ENCODE measurements around the gene KIZ.

The KIZ gene, protein sequence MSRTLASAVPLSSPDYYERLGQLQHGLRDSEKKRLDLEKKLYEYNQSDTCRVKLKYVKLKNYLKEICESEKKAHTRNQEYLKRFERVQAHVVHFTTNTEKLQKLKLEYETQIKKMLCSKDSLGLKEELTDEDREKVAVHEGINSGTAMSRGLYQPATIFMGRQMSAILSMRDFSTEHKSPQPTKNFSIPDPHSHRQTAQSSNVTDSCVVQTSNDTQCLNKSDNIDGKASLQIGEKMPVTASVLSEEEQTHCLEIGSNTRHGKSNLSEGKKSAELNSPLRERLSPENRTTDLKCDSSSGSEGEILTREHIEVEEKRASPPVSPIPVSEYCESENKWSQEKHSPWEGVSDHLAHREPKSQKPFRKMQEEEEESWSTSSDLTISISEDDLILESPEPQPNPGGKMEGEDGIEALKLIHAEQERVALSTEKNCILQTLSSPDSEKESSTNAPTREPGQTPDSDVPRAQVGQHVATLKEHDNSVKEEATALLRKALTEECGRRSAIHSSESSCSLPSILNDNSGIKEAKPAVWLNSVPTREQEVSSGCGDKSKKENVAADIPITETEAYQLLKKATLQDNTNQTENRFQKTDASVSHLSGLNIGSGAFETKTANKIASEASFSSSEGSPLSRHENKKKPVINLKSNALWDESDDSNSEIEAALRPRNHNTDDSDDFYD

DNA sequence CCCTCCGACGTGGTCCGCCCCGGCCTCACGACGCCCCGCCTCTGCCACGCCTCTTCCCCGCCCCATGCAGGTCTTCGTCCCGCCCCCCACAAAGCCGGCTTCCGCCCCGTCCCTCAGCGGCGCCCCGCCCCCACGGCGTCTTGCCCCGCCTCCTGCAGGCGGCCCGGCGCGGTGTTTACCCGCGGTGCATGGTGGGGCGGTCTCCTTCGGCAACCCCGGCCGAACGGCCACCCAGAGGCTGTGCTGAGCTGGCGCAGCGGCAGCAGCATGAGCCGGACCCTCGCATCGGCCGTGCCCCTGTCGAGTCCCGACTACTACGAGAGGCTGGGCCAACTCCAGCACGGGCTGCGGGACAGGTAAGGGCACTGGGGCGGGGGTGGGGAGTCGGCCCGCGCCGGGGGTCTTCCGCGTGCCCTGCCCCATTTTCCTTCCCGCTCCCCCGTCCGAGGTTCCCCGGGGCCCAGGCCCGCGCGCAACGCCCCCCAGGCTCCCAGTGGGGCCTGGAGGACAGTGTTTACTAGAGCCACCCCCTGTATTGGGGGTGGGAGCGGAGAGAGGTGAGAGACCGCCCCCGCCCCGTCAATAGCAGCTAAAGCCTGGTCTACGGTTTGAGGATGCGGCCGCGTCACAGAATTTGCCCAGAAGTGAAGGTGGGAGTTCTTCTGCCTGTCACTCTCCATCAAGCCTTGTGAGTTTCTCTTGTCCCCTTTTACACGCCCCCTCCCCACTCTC is at the start of gene KIZ:
Gene KIZ, plus strand, starts transcription at position 234 of the 732 bp plus-strand sequence. Its CDS starts 34 bp downstream, at position 268.
- peak; percentile 95 for DNase-seq (ENCODE audit: low spot score)

DNA sequence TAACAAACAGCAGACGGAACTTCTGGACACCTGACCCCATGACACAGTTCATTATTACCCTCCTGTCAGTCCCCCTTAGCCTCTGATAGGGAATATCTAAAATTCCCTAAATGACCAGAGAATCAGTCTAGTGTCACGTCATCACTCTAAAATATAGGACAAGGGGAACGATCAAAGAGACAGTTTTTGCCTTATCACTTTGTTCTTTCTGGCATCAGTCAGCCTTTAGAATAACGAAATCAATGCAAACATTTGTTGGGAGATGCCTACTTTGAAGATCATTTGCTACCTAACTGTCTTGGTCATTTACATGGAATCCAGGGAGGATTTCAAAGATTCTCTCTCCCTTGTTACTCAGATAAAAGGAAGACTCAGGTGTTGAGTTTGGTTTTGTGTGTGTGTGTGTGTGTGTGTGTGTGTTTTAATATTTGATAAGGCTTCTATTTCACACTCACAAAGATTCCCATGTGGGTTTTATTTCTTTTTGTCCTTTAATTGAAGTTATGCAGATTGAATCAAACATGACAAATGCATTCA is 48.0 kb upstream of the KIZ start:
- DNase-seq (ENCODE audit: low spot score) = no peak

DNA sequence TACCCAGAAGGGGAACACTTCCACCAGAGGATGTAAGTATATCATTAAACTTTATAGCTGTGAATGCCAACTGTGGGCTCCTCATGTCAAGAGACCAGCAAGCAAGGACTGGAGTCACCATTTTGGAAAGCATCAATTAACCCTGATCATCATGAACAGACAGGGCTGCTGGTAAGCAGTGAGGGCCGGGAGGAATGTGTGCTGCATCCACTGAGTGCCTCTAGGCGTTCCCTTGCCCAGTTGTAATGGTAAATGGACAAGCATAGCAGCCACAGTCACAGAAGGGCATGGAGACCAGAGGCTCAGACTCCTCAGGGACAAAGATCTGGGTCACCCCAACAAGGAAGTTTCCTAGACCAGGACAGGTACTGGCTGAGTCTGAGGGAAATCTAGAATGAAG is 43.3 kb upstream of the KIZ start:
- no peak for DNase-seq (ENCODE audit: low spot score)

DNA sequence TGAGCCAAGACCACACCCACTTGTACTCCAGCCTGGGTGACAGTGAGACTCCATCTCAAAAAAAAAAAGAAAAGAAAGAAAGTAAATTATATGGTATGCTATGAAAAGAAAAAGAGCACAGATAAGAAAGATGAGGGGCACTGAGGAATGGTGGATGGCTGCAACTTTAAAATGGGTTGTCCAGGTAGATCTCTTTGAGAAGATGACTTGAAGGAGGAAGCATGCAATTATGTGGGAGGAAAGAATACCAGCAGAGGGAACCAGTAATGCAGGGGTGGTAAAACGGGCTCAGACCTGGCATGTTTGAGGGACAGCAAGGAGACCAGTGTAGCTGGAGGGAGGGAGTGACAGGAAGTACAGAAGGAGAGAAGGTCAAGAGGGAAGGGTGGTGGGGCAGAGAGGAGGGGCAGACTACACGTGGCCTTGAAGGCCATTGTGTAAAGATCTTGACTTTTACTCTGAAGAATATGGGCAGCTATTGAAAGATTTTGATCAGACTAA is 42.0 kb upstream of the KIZ start:
- DNase-seq (ENCODE audit: low spot score) = no peak

DNA sequence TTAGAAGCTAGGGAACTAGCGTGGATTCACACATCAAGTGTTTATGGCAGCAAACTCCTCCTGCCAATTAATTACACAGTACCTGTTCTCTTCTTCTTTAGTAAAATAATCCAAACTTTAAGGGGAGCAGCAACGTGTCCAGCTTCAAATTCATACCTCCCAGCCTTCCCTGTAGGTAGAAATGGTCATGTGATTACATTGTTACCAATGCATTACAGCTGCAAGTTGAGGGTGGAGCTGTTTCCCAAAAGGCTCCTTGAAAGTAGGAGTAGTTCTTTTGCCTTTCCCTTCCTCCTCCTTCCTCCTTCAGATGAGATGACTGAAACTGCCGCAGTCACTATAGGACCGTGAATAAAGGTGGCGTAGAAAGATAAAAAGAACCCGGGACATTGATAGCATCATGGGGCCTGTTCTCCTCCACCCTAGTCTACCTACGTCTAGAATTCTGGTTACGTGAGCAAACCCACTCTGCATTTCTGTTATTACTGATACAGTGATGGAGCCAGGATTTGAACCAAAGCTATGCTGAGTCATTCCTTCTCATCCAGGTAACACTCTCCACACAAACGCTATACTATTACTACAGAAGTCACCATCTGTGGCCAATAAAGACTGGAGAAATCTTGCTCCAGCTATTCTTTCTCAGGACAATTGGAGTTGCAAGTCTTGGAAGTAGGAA is 37.9 kb upstream of the KIZ start:
- no peak for DNase-seq (ENCODE audit: low spot score)

DNA sequence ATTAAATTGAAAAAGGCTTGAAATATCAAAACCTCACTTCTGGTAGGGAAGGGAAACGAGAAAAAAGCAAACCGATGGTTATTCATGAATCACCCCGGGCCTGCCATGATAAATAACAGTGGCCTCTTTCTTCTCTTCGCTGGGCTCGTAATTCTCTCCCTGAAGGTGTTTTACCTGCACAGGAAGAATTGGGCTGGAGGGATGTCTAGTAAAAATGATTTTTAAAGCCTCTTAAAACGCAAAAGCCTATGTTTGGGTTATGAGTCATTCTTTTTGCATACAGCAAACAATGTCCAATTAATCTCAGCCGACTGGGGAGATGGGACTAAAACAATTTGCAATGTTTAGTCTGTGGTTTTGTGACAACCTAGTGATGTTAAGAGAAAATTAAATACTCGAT is 36.5 kb upstream of the KIZ start:
- no peak for DNase-seq (ENCODE audit: low spot score)

DNA sequence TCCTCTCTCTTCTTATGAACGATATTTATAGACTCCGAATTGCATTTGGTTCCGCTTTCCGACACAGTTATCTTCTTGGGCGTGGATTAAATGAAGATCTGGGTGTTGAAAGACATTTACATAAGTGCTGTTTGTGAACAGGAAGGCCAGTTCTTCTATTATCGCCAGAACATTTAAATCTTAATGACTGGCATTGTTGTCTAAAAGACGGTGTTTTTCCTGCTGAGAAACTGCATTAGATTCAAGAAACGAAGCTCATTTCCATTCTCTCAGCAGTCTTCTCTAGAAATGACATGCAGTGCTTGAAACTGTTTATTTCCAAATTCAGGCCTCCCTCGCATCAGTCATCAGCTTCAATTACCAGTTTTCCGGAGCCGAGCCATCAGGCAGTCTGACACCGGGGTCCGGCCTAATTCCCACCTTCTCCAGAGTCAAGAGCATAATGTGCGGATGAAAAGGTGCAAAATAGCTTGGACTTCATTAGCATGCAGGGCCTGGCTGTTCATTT is 35.7 kb upstream of the KIZ start:
- DNase-seq (ENCODE audit: low spot score) = no peak

DNA sequence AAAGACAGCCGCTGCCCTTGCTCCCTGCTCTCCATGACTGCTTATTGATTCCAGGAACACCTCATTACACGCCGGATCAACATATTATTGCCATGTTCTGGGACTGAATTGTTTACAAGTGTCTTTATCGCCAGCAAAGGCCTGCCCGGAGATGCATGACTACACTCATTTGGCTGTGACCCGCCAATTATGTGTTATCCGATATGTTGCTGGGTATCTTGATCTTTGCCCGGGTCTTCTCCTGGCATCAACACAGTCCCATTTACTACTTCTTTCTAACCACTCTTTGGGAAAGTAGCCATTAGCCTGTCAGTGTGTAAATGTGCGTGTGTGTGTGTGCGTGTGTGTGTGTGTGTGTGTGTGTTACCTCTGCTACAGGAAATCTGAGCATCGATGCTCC is 35.2 kb upstream of the KIZ start:
- no peak for DNase-seq (ENCODE audit: low spot score)

DNA sequence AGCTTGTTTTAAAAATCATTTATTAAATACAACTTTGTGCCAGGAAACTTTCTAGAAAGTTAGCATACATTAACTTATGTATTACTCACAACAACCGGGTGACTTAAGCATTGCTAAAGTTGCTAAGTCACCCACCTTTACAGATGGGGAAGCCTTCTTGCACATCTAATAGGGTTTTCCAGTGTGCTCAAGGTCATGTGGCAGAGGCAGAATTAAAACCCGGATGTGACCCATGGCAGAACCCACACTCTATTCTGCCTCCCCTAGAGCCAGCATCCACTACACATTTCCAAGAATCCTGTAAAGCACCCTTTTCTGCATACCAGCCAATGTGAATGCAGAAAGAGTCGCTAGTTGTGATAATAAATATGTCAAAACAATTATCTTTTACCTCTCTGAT is 33.1 kb upstream of the KIZ start:
- no peak for DNase-seq (ENCODE audit: low spot score)

DNA sequence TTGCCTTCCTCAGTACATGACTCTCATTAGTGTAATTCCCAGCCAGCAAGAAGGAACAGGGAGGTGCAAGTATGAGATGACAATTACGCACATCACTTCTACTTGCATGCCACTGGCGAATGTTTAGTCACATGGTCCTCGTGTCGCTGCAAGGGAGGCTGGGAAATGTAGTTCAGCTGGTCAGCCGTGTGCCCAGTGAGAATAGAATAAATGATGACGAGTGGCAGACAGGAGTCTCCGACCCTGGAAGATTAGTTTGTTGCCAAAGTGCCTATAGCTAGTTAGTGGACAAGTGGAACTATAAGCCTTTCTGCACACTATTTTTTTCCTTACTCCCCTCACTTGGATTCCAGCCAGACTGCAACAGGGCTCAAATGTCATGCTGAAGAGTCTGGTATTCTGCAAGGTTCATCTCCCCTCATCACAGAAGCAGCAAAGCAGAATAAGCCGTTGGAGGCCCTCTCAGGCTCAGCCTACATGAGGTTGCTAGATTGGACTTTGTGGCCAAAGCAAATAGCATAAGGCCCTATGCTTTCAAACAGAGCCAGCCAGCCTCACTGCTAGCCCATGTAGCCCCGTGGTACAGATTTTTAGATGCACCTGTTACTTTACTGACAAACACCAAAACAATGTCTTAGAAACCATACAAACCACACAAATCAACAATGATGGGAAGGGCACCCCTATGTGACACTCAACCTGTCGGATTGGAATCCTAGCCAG is 29.4 kb upstream of the KIZ start:
- DNase-seq (ENCODE audit: low spot score) = no peak

DNA sequence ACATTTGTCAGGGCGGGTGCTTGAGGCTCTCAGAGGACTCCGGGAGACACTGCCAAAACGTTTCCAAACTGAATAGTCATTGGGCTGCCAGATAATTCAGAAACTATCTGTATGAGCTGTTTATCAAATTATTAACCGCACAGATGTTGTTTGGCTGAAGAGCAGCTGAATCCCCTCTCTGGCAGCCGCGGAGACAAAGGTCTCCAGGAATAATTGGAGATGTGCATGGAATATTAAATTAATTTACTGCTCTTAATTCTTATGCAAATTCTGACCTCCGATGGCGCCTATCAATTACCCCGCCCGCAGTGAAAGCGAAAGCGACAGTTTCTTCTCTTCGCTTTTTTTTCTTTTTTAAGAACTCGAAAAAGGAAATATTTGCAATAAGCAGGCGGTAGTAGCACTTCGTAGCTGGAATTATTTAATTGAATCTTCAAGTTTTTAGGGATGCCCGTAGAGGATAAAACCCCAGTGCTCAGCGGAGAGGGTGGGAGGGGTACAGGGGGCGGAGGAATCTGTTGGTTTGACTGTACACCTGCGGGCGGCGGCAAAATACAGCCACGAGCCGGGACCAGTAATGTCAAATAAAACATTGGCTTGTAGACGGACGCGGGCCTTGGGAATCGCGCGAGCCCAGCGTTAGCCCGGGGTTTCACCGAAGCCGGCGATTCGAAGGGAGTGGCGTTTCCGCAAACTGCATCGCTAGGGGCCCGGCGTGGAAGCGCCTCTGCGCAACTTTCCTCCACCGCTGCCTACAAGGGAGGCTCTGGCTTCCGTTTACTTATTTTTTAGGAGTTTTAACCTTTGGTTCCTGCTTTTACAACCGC is 25.9 kb upstream of the KIZ start:
- peak; percentile 71 for DNase-seq (ENCODE audit: low spot score)

DNA sequence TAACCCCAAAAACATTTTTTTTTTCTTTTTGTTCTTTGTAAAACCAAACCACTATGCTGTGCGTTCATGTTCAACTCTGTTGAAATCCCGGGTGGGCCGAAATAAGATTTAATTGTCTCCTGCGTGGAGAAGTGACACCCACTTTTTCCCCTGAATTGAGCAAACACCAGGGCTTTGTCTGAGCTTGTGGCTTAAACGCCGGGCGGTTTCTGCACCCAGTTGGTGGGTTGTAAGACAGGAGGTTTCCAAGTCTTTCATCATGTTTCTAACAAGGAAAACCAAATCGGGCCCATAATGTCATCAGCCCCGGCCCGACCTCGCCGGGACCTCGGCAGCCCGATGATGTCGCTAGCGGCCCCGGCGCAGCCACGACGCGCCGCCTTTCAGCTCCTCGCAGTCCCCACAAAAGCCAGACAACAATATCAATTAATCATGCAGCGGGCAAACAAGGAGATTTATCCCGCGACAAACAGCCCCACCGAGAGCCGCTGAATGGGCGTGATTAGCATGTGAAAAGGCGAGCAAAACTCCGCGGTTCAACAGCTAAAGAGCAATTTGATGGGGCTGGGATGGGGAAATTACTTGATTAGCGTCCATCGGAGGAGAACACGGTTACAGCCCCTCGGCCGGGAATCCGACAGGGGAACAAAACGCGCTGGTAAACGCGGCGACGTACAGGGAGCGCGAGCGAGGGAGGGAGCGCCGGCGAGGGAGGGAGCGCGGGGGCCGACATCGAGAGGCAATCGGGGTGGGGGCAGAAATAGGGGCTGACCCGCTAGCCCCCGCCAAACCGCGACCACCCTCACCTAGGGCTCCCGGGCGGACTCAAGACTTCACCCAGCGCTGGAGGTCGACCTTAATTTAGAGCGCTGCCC is 25.1 kb upstream of the KIZ start:
- DNase-seq (ENCODE audit: low spot score) = no peak

DNA sequence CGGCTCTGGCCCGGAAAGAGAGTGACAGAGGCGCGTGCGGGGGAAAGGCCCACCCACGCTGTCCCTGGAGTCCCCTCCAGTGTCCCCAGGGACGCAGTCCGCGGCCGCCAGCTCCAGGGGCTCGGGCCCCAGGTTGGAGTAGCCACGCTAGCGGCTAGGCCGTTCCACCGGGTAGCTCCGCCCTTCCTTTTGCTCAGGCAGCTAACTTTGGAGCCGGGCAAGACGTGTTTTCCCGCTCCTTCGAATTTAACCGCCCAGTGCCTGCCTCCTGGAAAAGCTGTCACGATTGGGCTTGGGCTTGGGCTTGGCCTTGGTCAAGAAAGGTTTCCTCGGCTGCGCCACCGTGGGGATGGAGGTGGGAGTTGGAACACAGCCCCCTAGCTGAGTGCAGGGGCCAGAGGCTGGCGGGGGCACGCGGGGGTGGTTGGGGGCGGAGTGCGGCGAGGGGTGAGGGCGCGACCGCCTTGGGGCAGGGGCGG is 24.4 kb upstream of the KIZ start:
- DNase-seq (ENCODE audit: low spot score) = no peak

DNA sequence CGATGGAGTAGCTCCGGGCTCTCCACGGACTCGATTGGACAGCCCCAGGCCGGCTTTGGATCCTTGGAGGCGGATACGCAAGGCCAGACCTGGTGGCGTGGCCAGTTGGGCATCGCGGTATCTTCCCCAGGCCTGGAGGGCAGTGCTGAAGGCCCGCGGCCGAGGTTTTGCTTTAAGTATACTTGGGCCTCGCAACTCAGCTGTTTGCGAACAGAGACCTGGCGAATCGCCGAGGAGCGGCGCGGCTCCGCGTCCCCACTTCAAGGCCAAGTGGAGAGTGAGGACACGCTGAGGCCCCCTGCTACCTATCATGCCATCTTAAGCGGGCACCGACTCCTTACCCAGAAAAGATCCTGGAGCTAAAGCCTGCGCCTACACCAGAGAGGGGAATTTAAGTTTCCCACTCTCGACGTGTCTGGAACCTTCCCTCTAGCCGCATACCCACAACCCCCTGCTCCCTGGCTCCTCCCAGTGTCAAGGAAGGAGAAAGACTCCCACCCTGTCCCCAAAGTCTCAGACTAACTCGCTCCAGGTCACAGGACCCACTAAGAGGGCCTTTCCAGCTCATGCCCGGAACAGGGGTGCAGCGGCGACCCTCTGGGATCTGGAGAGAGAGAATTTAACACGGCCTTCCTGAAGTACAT is 23.8 kb upstream of the KIZ start:
- DNase-seq (ENCODE audit: low spot score) = no peak

DNA sequence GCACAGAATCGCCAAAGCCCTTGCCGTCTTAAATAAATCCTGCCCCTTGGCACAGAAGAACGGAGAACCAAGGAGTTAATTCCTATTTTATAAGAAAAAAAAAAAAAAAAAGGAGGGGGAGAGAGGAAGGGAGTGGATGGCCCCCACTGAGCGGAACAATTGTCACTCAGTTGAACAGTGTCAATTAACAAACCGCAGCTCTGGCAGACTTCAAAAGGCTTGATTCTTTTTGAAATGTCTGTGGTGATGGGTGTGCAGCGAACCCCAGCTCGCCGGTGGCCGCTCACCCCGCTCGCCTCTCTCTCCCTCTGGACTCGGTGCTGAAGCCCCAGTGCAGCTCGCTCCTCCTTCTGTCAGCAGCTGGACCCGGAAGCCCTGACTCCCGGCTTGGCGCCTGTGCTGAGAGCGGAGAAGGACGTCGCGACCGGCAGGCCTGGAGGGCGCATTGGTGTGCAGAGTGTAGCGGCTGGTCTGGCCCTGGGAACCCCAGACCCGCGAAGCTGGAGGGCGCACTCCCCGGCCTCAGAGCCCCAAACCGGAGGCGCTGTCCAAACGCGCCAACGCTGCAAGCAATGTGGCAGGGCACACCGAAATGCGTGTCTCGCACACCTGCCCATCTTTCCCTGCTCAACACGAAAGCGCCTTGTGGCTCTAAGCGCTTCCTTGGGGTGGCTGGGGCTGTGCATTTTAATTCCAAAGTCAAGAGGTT is 23.1 kb upstream of the KIZ start:
- no peak for DNase-seq (ENCODE audit: low spot score)

DNA sequence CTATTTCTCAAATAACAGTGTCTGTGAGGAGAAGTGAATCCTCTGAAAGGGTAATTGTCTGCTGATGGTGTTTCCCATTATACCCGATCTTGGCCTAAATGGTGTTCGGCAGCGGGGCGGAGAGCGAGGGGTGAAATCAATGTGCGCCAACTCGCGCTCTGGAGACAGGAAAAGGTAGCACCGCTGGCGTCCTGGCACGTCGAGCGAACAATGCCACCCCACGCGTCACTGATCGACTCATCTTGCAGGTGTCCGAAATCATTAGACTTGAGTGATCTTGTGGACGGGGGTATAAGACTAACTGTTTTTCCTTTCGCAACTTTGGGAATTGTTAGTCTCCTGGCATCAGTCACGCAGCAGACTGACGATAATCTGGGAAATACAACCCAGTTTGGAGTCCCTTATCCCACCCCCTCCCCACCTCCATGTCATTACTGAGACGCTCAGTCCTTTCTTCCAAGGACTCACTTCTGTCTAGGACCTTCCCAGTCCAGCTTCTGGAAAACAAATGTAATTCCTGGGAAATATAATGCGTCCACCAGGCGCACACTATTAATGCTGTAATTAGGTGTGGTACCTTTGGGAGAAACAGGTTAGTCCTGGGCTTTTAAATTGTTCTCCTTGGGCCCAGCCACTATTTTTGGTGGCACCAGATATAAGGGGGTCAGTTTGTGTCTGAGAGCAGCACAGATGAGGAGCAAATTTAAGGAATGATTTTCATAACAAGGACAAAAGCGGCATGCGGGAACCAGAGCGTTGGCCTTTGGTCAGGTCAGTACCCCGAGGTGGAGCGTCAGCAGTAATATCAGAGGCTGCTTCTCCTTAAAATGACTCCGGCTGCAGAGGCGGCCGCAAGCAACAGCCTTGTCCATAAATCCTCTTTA is 22.1 kb upstream of the KIZ start:
- DNase-seq (ENCODE audit: low spot score) = no peak

DNA sequence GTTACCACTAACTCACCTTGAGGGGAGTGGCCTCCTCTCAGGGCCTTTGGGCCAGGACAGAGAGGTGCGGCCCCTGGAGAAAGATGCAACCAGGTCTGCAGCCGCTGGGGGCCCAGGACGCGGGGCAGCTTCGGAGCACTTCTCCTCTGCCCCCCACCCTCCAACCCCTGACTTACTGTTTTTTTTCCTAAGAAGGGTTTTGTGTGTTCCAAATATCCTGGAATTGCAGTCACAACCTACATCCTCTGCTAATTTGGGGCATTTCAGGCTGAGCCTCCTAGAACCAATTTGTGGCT is 21.5 kb upstream of the KIZ start:
- no peak for DNase-seq (ENCODE audit: low spot score)
